Sigmoid colon (tissue), 4 donors: Measurements from ENCODE around the gene BARX2.

Source experiments
- EP300 ChIP-seq, 4 donors: sonication (generic); formaldehyde crosslinking; IDR thresholded peaks; one replicate each; pipeline ENCODE4 v1.6.1; 2017; ENCODE audit warnings: antibody characterized with exemption in 4 of 4
- POLR2A ChIP-seq, 2 donors: fragments of 450-650 bp; IDR thresholded peaks; one replicate each; pipeline ENCODE4 v1.6.1; 2016; ENCODE audit warnings: antibody characterized with exemption in 2 of 2, mild to moderate bottlenecking in 2 of 2, moderate library complexity in 2 of 2
- POLR2AphosphoS5 ChIP-seq, 4 donors: sonication (generic); formaldehyde crosslinking; IDR thresholded peaks; one replicate each; pipeline ENCODE4 v1.6.1; 2017; ENCODE audit warnings: antibody characterized with exemption in 4 of 4
- TF ChIP-seq, protein P1 (sequence below), 4 experiments: fragments of 450-650 bp in 3 of 4; fragments of 200-600 bp in 1 of 4; IDR thresholded peaks; one replicate each; pipeline ENCODE4 v1.5.1; 2016 to 2019; ENCODE audit warnings: antibody characterized with exemption in 4 of 4, mild to moderate bottlenecking in 3 of 4, moderate library complexity in 2 of 4

DNA sequence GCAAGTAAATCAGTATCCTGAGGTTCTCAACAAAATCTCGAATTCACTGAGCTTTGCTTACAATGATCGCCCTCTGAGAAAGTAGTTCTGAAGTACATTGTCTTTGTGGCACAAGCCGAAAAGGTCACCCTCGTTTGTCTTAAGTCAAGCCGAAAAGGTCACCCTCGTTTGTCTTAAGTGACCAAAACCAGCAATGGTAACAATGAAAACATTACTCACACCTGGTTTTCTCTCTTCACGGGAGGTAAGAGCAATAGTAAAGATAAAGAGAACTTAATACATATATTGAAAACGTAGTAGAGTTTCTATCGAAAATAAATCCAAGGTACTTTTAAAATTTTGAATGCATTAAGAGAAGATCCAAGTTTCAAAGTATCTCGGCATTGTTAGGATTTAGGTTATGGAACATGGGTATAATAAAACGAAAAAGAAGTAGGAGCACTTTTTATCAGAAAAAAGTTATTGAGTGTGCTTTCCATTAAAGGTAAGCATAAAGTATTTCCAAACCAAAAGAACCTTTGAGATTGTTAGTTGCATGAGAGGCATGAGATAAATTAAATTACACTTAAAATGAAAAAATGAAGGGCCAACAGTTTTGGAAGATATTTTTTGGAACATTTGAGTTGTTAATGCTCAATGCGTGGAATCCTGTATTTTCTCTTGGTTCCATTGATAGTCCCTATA is 1.2 kb downstream of the BARX2 start:
- no peak for TF ChIP-seq EP300 (IDR thresholded peaks at IDR 0.05)
- TF ChIP-seq, protein P1, sequence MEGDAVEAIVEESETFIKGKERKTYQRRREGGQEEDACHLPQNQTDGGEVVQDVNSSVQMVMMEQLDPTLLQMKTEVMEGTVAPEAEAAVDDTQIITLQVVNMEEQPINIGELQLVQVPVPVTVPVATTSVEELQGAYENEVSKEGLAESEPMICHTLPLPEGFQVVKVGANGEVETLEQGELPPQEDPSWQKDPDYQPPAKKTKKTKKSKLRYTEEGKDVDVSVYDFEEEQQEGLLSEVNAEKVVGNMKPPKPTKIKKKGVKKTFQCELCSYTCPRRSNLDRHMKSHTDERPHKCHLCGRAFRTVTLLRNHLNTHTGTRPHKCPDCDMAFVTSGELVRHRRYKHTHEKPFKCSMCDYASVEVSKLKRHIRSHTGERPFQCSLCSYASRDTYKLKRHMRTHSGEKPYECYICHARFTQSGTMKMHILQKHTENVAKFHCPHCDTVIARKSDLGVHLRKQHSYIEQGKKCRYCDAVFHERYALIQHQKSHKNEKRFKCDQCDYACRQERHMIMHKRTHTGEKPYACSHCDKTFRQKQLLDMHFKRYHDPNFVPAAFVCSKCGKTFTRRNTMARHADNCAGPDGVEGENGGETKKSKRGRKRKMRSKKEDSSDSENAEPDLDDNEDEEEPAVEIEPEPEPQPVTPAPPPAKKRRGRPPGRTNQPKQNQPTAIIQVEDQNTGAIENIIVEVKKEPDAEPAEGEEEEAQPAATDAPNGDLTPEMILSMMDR (IDR thresholded peaks at IDR 0.05), result no peak
- no peak for TF ChIP-seq POLR2A (IDR thresholded peaks at IDR 0.05)
- TF ChIP-seq POLR2AphosphoS5 (IDR thresholded peaks at IDR 0.05), result no peak
